SK-N-SH (cell line): ENCODE measurements around the gene CACNA1F. TPM values are rescaled to one million over a fixed set of nuclear protein-coding genes. Genes with fewer than 3 reads are reported as not detected.

Source experiments
- CTCF ChIA-PET: fragments of 300-600, 350-600 bp; formaldehyde crosslinking; extraction: SDS; loops from one replicate; lab custom pipeline; 2021; lab: Yijun Ruan, JAX
- POLR2A ChIA-PET: fragments of 350-600 bp; sonication (Branson Sonifier 250); formaldehyde crosslinking; extraction: SDS; loops from one replicate; lab custom pipeline; 2020; ENCODE audit warnings: antibody characterized with exemption, inconsistent platforms; lab: Yijun Ruan, JAX
- DNase-seq: peaks from one replicate; pipeline ENCODE4 v3.0.0; 2012
- H2AFZ ChIP-seq: fragments of 200-600 bp; sonication (generic); 2 replicates; pipeline ENCODE4 v1.8.1; 2016; ENCODE audit warnings: antibody characterized with exemption, mild to moderate bottlenecking, low read depth
- H3F3A ChIP-seq: fragments of 200-600 bp; sonication (generic); replicated peaks from 2 replicates; pipeline ENCODE3; 2016; ENCODE audit warnings: antibody characterized with exemption, mild to moderate bottlenecking; ENCODE audit not compliant: insufficient read depth
- H3K27ac ChIP-seq, 2 experiments: fragments of 200-500 bp in 1 of 2; fragments of 200-600 bp in 1 of 2; sonication (Bioruptor generic) in 1 of 2; sonication (generic), shearing (Covaris generic) in 1 of 2; 2 replicates each; pipeline versions ENCODE4 v1.5.1 to v1.6.1; 2014 to 2016; ENCODE audit warnings: low read depth in 2 of 2, inconsistent platforms in 1 of 2, low read length in 1 of 2, mild to moderate bottlenecking in 1 of 2, mixed read lengths in 1 of 2
- H3K27me3 ChIP-seq: fragments of 200-600 bp; sonication (generic), shearing (Covaris generic); 2 replicates; pipeline ENCODE4 v1.6.1; 2016; ENCODE audit warnings: mixed run types; ENCODE audit not compliant: insufficient read depth
- H3K36me3 ChIP-seq, 2 experiments: fragments of 200-500 bp in 1 of 2; fragments of 200-600 bp in 1 of 2; sonication (Bioruptor generic) in 1 of 2; sonication (generic) in 1 of 2; replicated peaks in 1 of 2; 2 replicates each; pipeline versions ENCODE3 to v1.5.1; 2014 to 2016; ENCODE audit warnings: low read length in 1 of 2, mild to moderate bottlenecking in 1 of 2; ENCODE audit not compliant: insufficient read depth in 2 of 2, control insufficient read depth in 1 of 2
- H3K4me1 ChIP-seq, 2 experiments: fragments of 200-500 bp in 1 of 2; fragments of 200-600 bp in 1 of 2; sonication (Bioruptor generic) in 1 of 2; sonication (generic), shearing (Covaris generic) in 1 of 2; 2 replicates each; pipeline versions ENCODE4 v1.5.1 to v1.6.1; 2014 to 2016; ENCODE audit warnings: low read depth in 1 of 2, low read length in 1 of 2, mixed run types in 1 of 2; ENCODE audit not compliant: insufficient read depth in 2 of 2, control insufficient read depth in 1 of 2
- H3K4me2 ChIP-seq: fragments of 200-600 bp; sonication (generic), shearing (Covaris generic); 2 replicates; pipeline ENCODE4 v1.6.1; 2017; ENCODE audit warnings: mixed run types
- H3K4me3 ChIP-seq, 2 experiments: fragments of 200-500 bp in 1 of 2; fragments of 200-600 bp in 1 of 2; sonication (Bioruptor generic) in 1 of 2; sonication (generic), shearing (Covaris generic) in 1 of 2; 2 replicates each; pipeline versions ENCODE4 v1.5.1 to v1.8.1; 2014 to 2016; ENCODE audit warnings: low read depth in 2 of 2, inconsistent platforms in 1 of 2, low read length in 1 of 2, mild to moderate bottlenecking in 1 of 2, mixed read lengths in 1 of 2, moderate library complexity in 1 of 2
- H3K79me2 ChIP-seq: fragments of 200-600 bp; sonication (generic); 2 replicates; pipeline ENCODE4 v1.8.1; 2017; ENCODE audit warnings: mild to moderate bottlenecking; ENCODE audit not compliant: insufficient read depth
- H3K9ac ChIP-seq: fragments of 200-600 bp; sonication (generic); 2 replicates; pipeline ENCODE4 v1.6.1; 2017; ENCODE audit warnings: mixed run types
- H3K9me2 ChIP-seq: fragments of 200-600 bp; sonication (generic); 2 replicates; pipeline ENCODE4 v1.6.1; 2017; ENCODE audit warnings: mixed run types
- H3K9me3 ChIP-seq: fragments of 200-600 bp; sonication (generic); 2 replicates; pipeline ENCODE4 v1.6.1; 2017; ENCODE audit warnings: mixed run types, mild to moderate bottlenecking, moderate library complexity
- H4K20me1 ChIP-seq: fragments of 200-600 bp; sonication (generic); 2 replicates; pipeline ENCODE4 v1.6.1; 2017; ENCODE audit warnings: mild to moderate bottlenecking, mixed run types; ENCODE audit not compliant: insufficient read depth
- EP300 ChIP-seq, 2 experiments: IDR thresholded peaks; 2 replicates each; pipeline versions ENCODE4 v1.4.0 to v1.6.1; 2012; ENCODE audit warnings: borderline replicate concordance in 1 of 2, low read depth in 1 of 2, low read length in 1 of 2
- EZH2phosphoT487 ChIP-seq: fragments of 200-600 bp; sonication (generic); IDR thresholded peaks from 2 replicates; pipeline ENCODE4 v1.6.1; 2017; ENCODE audit warnings: low read depth, mixed run types, mild to moderate bottlenecking, antibody characterized with exemption, moderate library complexity, borderline replicate concordance
- FOXJ3 ChIP-seq: sonication (generic); formaldehyde crosslinking; IDR thresholded peaks from 2 replicates; pipeline ENCODE4 v1.5.1; 2020; ENCODE audit warnings: mild to moderate bottlenecking, missing genetic modification reagents
- IRF3 ChIP-seq: fragments of 150-350 bp; IDR thresholded peaks from 2 replicates; pipeline ENCODE4 v1.6.1; 2016; ENCODE audit warnings: mild to moderate bottlenecking, low read depth, low read length
- JUND ChIP-seq: IDR thresholded peaks from 2 replicates; pipeline ENCODE4 v1.4.0; 2012
- MAX ChIP-seq: IDR thresholded peaks from 2 replicates; pipeline ENCODE4 v1.4.0; 2012; ENCODE audit warnings: low read depth
- MEF2A ChIP-seq: IDR thresholded peaks from 2 replicates; pipeline ENCODE4 v1.4.0; 2012; ENCODE audit warnings: low read depth, borderline replicate concordance
- PBX3 ChIP-seq: IDR thresholded peaks from 2 replicates; pipeline ENCODE4; 2012
- RCOR1 ChIP-seq: fragments of 150-350 bp; IDR thresholded peaks from 2 replicates; pipeline ENCODE4 v1.6.1; 2017; ENCODE audit warnings: antibody characterized with exemption, low read length
- SIN3A ChIP-seq: IDR thresholded peaks from 2 replicates; pipeline ENCODE4 v1.6.1; 2012; ENCODE audit warnings: low read depth, mild to moderate bottlenecking, low read length, moderate library complexity, borderline replicate concordance
- USF2 ChIP-seq: fragments of 150-350 bp; IDR thresholded peaks from 2 replicates; pipeline ENCODE4 v1.6.1; 2017; ENCODE audit warnings: antibody characterized with exemption, low read length, low read depth, borderline replicate concordance
- YY1 ChIP-seq: IDR thresholded peaks from 2 replicates; pipeline ENCODE4 v1.4.0; 2012; ENCODE audit warnings: low read depth, mild to moderate bottlenecking
- WGBS: methylation state at CpG from one replicate; pipeline ENCODE4 v1.1.6; 2017; ENCODE audit warnings: low lambda C conversion rate; 5-methylcytosine and 5-hydroxymethylcytosine counted together
- polyA plus RNA-seq, 3 experiments: library from polyadenylated mRNA; depleted of rRNA; stranded (reverse); fragments of >200 nt; gene quantifications; 2 replicates each; pipeline ENCODE4 v1.2.3, GENCODE V29; 2012

CACNA1F gene
- polyA plus RNA-seq, 1 of the 3 experiments (the other 2 are of a cell fraction), result not detected

GRCh38 chrX:49276207-49276606 lies 43.1 kb upstream of the CACNA1F start:
- H3K9me3 ChIP-seq, result no peaks in the 10 kb centered on the region
- H3K9me2 ChIP-seq, result no peaks in the 10 kb centered on the region
- no peak overlapping the region for H2AFZ ChIP-seq
- H3K4me1 ChIP-seq, result peaks cover 0 to 11% of the 10 kb centered on the region in 2 experiments; a peak in 1 of 4 replicates
- no peaks in the 10 kb centered on the region for H3K36me3 ChIP-seq
- peaks cover 20% of the 10 kb centered on the region; the same call in 1 of the 2 replicates for H4K20me1 ChIP-seq
- TF ChIP-seq IRF3 (no peak), EP300 (IDR thresholded peaks at IDR 0.05; ENCODE audit: borderline replicate concordance in 1 of 2, low read depth in 1 of 2, low read length in 1 of 2) (no peak), JUND (no peak), PBX3 (no peak), EZH2phosphoT487 (no peak), USF2 (no peak)
- no peak overlapping the region for H3K9ac ChIP-seq
- WGBS, result 72% methylated on average over 1 of the region's 1 CpG
- CTCF ChIA-PET, result no interaction called here
- POLR2A ChIA-PET, result no interaction called here
- no peak overlapping the region for H3K4me3 ChIP-seq
- peaks cover 15% of the 10 kb centered on the region; the same call in 1 of the 2 replicates for H3K79me2 ChIP-seq
- no peak overlapping the region for H3K27ac ChIP-seq
- H3K27me3 ChIP-seq, result peaks cover 4% of the 10 kb centered on the region; the same call in 1 of the 2 replicates
- no peak for DNase-seq
- H3K4me2 ChIP-seq, result no peak overlapping the region
- H3F3A ChIP-seq, result no peaks in the 10 kb centered on the region

GRCh38 chrX:49273181-49273727 lies 40.1 kb upstream of the CACNA1F start:
- H3K79me2 ChIP-seq, result peaks cover 24% of the 10 kb centered on the region; the same call in 1 of the 2 replicates
- no peak overlapping the region for H2AFZ ChIP-seq
- H3K4me1 ChIP-seq, result peaks cover 0 to 20% of the 10 kb centered on the region in 2 experiments; a peak in 1 of 4 replicates
- no peaks in the 10 kb centered on the region for H3K9me2 ChIP-seq
- H3K4me3 ChIP-seq, result no peak overlapping the region
- H3K27ac ChIP-seq, result no peak overlapping the region
- TF ChIP-seq SIN3A, result no peak
- TF ChIP-seq PBX3, result no peak
- no peak for TF ChIP-seq YY1
- TF ChIP-seq FOXJ3 (CRISPR knock-in tag), result no peak
- no peak for TF ChIP-seq RCOR1
- TF ChIP-seq MAX, result no peak
- no peak for TF ChIP-seq MEF2A
- TF ChIP-seq, all 33 proteins: peak for 0
- H3K9me3 ChIP-seq, result no peaks in the 10 kb centered on the region
- peaks cover 4% of the 10 kb centered on the region; the same call in 1 of the 2 replicates for H3K27me3 ChIP-seq
- H3K36me3 ChIP-seq, result no peaks in the 10 kb centered on the region
- no peak for DNase-seq
- H3F3A ChIP-seq, result no peaks in the 10 kb centered on the region
- H4K20me1 ChIP-seq, result peaks cover 15% of the 10 kb centered on the region; the same call in 1 of the 2 replicates
- ChIA-PET CTCF (no interaction called here), POLR2A (interaction anchor here (0.7 kb wide), 1 partner anchor 9 kb away, joined by 3 read pairs; the partner anchor contains the start of gene FOXP3)
- H3K9ac ChIP-seq, result no peak overlapping the region
- H3K4me2 ChIP-seq, result no peak overlapping the region
- WGBS, result 49% methylated on average over 8 of the region's 8 CpGs
